Right lobe of liver (tissue), 4 donors: ENCODE measurements around the gene ARID4A.
"Not testable (repeated sequence)": the region's sequence is repeated elsewhere in the genome, so short reads cannot be mapped to it uniquely, and the experiment has no call there.

Experiments
- CTCF ChIP-seq, 4 donors: fragments of 200-600 bp in 3 of 4; fragments of 450-650 bp in 1 of 4; IDR thresholded peaks; one replicate each; pipeline versions ENCODE4 v1.5.1 to v1.8.0; 2016 to 2022; ENCODE audit warnings: antibody characterized with exemption in 4 of 4, mild to moderate bottlenecking in 2 of 4
- POLR2A ChIP-seq: fragments of 450-650 bp; IDR thresholded peaks from one replicate; pipeline ENCODE4 v1.6.1; 2017; ENCODE audit warnings: antibody characterized with exemption, mild to moderate bottlenecking
- donor health status: DM: no; HTN: no; CAD: no.
- donor health status: DM: no; HTN: no; CAD: no.
- donor health status: DM: no; HTN: yes; CAD: no.

GRCh38 chr14:58416934-58417333 lies 118.6 kb downstream of the ARID4A start:
- not testable (repeated sequence) for TF ChIP-seq CTCF (IDR thresholded peaks at IDR 0.05); POLR2A
